NCI-H2196 (cell line): ENCODE measurements around the gene MYRF.

Source experiments
- DNase-seq: peaks from one replicate; lab custom pipeline; 2025; ENCODE audit not compliant: unreplicated experiment; lab: John Stamatoyannopoulos, UW

Gene MYRF

GRCh38 chr11:61752117-61752924 lies at the start of gene MYRF:
Gene MYRF (plus strand): TSS chr11:61752636. CDS start chr11:61752745, 109 bp downstream.
- DNase-seq: peak; percentile 62

- DNase-seq: no peak
Observed at GRCh38 chr11:61702701-61703312, 49.6 kb upstream of the MYRF start.

GRCh38 chr11:61704838-61705237 lies 47.6 kb upstream of the MYRF start:
- no peak for DNase-seq

- no peak for DNase-seq
Observed at GRCh38 chr11:61706452-61707400, 45.7 kb upstream of the MYRF start.

GRCh38 chr11:61707574-61707973 lies 44.9 kb upstream of the MYRF start:
- no peak for DNase-seq

- no peak for DNase-seq
Observed at GRCh38 chr11:61709110-61709509, 43.3 kb upstream of the MYRF start.

GRCh38 chr11:61709572-61709971 lies 42.9 kb upstream of the MYRF start:
- DNase-seq: no peak

GRCh38 chr11:61710019-61710418 lies 42.4 kb upstream of the MYRF start:
- no peak for DNase-seq

- DNase-seq: no peak
Observed at GRCh38 chr11:61711037-61711436, 41.4 kb upstream of the MYRF start.

- no peak for DNase-seq
Observed at GRCh38 chr11:61711498-61711897, 40.9 kb upstream of the MYRF start.

- no peak for DNase-seq
Observed at GRCh38 chr11:61712314-61712713, 40.1 kb upstream of the MYRF start.

- DNase-seq: no peak
Observed at GRCh38 chr11:61712846-61713245, 39.6 kb upstream of the MYRF start.

- DNase-seq: no peak
Observed at GRCh38 chr11:61713464-61713863, 39.0 kb upstream of the MYRF start.

GRCh38 chr11:61713906-61714305 lies 38.5 kb upstream of the MYRF start:
- DNase-seq: no peak

- DNase-seq: no peak
Observed at GRCh38 chr11:61714316-61714715, 38.1 kb upstream of the MYRF start.

GRCh38 chr11:61714916-61715315 lies 37.5 kb upstream of the MYRF start:
- no peak for DNase-seq

GRCh38 chr11:61715867-61716266 lies 36.6 kb upstream of the MYRF start:
- DNase-seq: no peak

- no peak for DNase-seq
Observed at GRCh38 chr11:61716478-61717285, 35.8 kb upstream of the MYRF start.

GRCh38 chr11:61717286-61718033 lies 35.0 kb upstream of the MYRF start:
- DNase-seq: no peak

GRCh38 chr11:61718046-61718531 lies 34.3 kb upstream of the MYRF start:
- no peak for DNase-seq
